CD4-positive, alpha-beta T cell (primary cell): ENCODE data around the gene ITSN1. TPM values are rescaled to one million over a fixed set of nuclear protein-coding genes. Genes with fewer than 3 reads are reported as not detected.

Source experiments
- ATAC-seq: fragments of 200-7000 bp; cut with Tn5 transposase; one replicate; pipeline ENCODE4 v1.10.0; 2022; ENCODE audit warnings: mild to moderate bottlenecking; ENCODE audit not compliant: poor library complexity
- CTCF ChIA-PET: fragments of 350-600 bp; sonication (Branson Sonifier 250); formaldehyde crosslinking; loops from one replicate; lab custom pipeline; 2021; ENCODE audit warnings: antibody characterized with exemption, inconsistent platforms; lab: Charles Lee
- POLR2A ChIA-PET: fragments of 350-600 bp; sonication (Branson Sonifier 250); formaldehyde crosslinking; loops from one replicate; lab custom pipeline; 2021; ENCODE audit warnings: antibody characterized with exemption, inconsistent platforms; lab: Charles Lee
- DNase-seq, 14 experiments: peaks; one replicate each; pipeline ENCODE4 v3.0.0-alpha.2; 2013 to 2020; ENCODE audit warnings: mixed read lengths in 2 of 14
- H3K27ac ChIP-seq, 2 donors: one replicate each; pipeline versions ENCODE4 v1.5.1 to v1.7.0; 2013; ENCODE audit warnings: low read length in 2 of 2, low read depth in 1 of 2, mild to moderate bottlenecking in 1 of 2
- H3K27me3 ChIP-seq, 2 experiments: 1 replicate in 1 of 2; 2 replicates in 1 of 2; pipeline versions ENCODE4 v1.6.1 to v1.7.0; 2013; ENCODE audit warnings: low read length in 2 of 2, control low read depth in 1 of 2, mild to moderate bottlenecking in 1 of 2, moderate library complexity in 1 of 2; ENCODE audit not compliant: insufficient read depth in 2 of 2, control insufficient read depth in 1 of 2
- H3K36me3 ChIP-seq: one replicate; pipeline ENCODE4 v1.6.1; 2013; ENCODE audit warnings: low read length, control low read depth; ENCODE audit not compliant: insufficient read depth
- H3K4me1 ChIP-seq: one replicate; pipeline ENCODE4 v1.6.1; 2013; ENCODE audit warnings: low read length, control low read depth; ENCODE audit not compliant: insufficient read depth
- H3K4me3 ChIP-seq: one replicate; pipeline ENCODE4 v1.5.1; 2013; ENCODE audit warnings: mild to moderate bottlenecking, low read length, moderate library complexity
- H3K9me3 ChIP-seq, 2 experiments: 1 replicate in 1 of 2; 2 replicates in 1 of 2; pipeline versions ENCODE4 v1.6.1 to v1.7.0; 2013; ENCODE audit warnings: low read length in 2 of 2, mild to moderate bottlenecking in 2 of 2, control low read depth in 1 of 2, moderate library complexity in 1 of 2; ENCODE audit not compliant: control insufficient read depth in 1 of 2, insufficient read depth in 1 of 2
- H3K27ac Mint-ChIP-seq: one replicate; pipeline ENCODE4 v1.8.0; 2020; ENCODE audit warnings: mixed read lengths
- H3K27me3 Mint-ChIP-seq: one replicate; pipeline ENCODE4 v1.8.0; 2021; ENCODE audit warnings: mixed read lengths
- H3K36me3 Mint-ChIP-seq: one replicate; pipeline ENCODE4 v1.8.0; 2021; ENCODE audit warnings: low read depth, mixed read lengths
- H3K4me1 Mint-ChIP-seq: one replicate; pipeline ENCODE4 v1.8.0; 2021; ENCODE audit warnings: low read depth, mixed read lengths
- H3K4me3 Mint-ChIP-seq: one replicate; pipeline ENCODE4 v1.8.0; 2020; ENCODE audit warnings: mild to moderate bottlenecking, mixed read lengths
- H3K9me3 Mint-ChIP-seq: one replicate; pipeline ENCODE4 v1.8.0; 2020; ENCODE audit warnings: mixed read lengths
- intact Hi-C, 2 experiments: fragments of 100-400 bp; cut with DNase I in 1 of 2; cut with micrococcal nuclease in 1 of 2; formaldehyde crosslinking; loops; one replicate each; pipeline versions ENCODE4 v1.15.1 to v1.9.0; 2023 to 2025; cut with DNase I, micrococcal nuclease
- total RNA-seq, 174 experiments: library from RNA in 2 of 174; stranded (reverse) in 2 of 174; gene quantifications; one replicate each; pipeline ENCODE4 v1.2.3 and lab custom pipeline; 2021 to 2026
- TF ChIP-seq, protein P1 (sequence below): fragments of 200-600 bp; IDR thresholded peaks from one replicate; pipeline ENCODE4 v1.8.0; 2022; ENCODE audit warnings: antibody characterized with exemption, mild to moderate bottlenecking

ITSN1 gene
- total RNA-seq, 2 experiments from 2014 or later = 2.1 to 3.0 TPM

DNA sequence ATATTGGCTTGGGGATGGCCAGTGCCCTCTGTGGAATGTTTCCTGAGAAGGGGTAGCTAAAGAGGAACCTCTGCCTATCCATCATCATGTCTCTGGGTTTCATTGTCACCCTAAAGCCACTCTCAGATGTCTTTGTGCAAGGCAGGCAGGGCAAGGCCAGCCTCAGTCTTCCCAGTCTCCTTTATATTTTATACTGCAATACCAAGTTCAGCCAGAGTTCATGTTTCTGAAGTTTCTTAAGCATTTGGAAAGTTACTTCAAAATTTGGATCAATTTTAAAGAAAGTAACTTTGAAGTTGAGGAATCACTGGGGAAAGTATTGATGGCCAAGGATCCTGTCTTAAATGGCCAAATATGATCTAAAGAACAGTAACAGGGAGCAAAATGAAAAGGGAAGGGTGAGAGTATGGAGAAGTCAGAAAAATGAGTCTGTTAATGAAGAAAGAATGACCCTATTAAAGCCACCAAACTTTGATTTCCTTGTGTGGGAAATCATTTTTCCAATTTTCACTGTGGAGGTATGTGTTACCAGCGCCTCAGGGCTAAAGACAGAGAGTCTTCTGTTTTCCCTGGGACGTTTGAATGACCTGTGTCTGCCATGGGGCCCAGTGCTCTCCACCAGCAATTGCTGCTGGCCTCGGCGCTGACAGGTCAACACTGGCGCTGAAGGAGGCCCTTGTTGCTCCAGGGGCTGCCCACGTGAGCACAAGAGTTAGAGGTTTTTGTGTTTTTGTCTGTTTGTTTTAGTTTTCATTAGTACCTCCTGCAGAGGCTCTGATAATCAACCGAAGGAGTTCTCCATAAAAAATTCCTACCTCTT is 179.4 kb downstream of the ITSN1 start:
- ChIA-PET CTCF (no interaction called here), POLR2A (no interaction called here)
- Mint-ChIP-seq H3K4me1 (no peaks in the 10 kb centered on the region), H3K27ac (no peak overlapping the region), H3K4me3 (no peak overlapping the region), H3K36me3 (no peaks in the 10 kb centered on the region), H3K9me3 (no peaks in the 10 kb centered on the region), H3K27me3 (no peaks in the 10 kb centered on the region)
- no peak for ATAC-seq
- H3K4me1 ChIP-seq = no peaks in the 10 kb centered on the region
- no peak overlapping the region for H3K4me3 ChIP-seq
- H3K36me3 ChIP-seq = no peaks in the 10 kb centered on the region
- H3K27ac ChIP-seq = no peak overlapping the region
- intact Hi-C loops = no loop called here
- TF ChIP-seq, protein P1, sequence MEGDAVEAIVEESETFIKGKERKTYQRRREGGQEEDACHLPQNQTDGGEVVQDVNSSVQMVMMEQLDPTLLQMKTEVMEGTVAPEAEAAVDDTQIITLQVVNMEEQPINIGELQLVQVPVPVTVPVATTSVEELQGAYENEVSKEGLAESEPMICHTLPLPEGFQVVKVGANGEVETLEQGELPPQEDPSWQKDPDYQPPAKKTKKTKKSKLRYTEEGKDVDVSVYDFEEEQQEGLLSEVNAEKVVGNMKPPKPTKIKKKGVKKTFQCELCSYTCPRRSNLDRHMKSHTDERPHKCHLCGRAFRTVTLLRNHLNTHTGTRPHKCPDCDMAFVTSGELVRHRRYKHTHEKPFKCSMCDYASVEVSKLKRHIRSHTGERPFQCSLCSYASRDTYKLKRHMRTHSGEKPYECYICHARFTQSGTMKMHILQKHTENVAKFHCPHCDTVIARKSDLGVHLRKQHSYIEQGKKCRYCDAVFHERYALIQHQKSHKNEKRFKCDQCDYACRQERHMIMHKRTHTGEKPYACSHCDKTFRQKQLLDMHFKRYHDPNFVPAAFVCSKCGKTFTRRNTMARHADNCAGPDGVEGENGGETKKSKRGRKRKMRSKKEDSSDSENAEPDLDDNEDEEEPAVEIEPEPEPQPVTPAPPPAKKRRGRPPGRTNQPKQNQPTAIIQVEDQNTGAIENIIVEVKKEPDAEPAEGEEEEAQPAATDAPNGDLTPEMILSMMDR = no peak
- no peaks in the 10 kb centered on the region for H3K27me3 ChIP-seq
- H3K9me3 ChIP-seq = no peaks in the 10 kb centered on the region
- DNase-seq = no peak

DNA sequence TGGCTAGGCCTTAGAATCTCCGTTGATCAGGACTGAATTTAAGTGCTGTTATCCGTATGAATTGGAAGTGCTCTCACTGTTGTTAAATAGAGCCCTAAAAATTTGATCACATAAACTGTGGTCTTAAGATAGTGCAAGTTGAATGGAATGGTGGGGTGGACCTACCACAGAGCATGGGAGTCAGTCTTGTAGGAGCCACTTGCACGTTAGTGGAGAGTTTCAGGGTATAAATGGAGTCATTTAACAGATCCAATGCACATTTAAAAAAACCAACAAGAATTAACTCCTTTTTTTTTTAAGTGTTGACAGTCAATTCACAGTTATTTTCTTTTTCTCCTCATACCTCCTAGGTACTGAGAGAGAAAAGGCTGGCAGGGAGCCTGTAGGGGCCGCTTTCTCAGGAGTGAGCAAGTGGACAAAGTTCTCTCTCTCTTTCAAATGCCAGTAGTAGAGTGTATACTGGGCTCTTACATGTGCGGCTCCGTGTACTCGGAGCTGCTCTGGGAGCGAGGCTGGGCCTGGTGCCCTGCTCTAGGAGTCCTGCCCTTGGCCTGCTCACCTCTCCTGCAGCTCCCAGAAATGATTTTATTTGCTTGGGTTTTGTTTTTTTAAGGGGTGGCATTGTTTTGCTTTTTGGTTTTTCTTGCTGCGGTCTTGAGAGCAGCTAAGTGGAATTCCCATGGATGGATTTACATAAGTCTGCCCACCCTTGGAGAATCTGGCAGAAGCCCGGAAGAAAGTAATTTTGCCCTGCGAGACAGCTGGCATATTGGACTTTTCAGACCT is 182.0 kb downstream of the ITSN1 start:
- no peaks in the 10 kb centered on the region for H3K4me1 Mint-ChIP-seq
- intact Hi-C loops = no loop called here
- TF ChIP-seq, protein P1 = no peak
- no peaks in the 10 kb centered on the region for H3K9me3 Mint-ChIP-seq
- no peak overlapping the region for H3K27ac Mint-ChIP-seq
- Histone ChIP-seq H3K27me3 (no peaks in the 10 kb centered on the region), H3K4me1 (no peaks in the 10 kb centered on the region), H3K9me3 (peaks cover 0 to 2% of the 10 kb centered on the region in 2 experiments), H3K27ac (no peak overlapping the region), H3K4me3 (no peak overlapping the region), H3K36me3 (no peaks in the 10 kb centered on the region)
- no peak for DNase-seq
- POLR2A ChIA-PET = no interaction called here
- no peak for ATAC-seq
- H3K4me3 Mint-ChIP-seq = no peak overlapping the region
- CTCF ChIA-PET = no interaction called here
- no peaks in the 10 kb centered on the region for H3K27me3 Mint-ChIP-seq
- no peaks in the 10 kb centered on the region for H3K36me3 Mint-ChIP-seq

DNA sequence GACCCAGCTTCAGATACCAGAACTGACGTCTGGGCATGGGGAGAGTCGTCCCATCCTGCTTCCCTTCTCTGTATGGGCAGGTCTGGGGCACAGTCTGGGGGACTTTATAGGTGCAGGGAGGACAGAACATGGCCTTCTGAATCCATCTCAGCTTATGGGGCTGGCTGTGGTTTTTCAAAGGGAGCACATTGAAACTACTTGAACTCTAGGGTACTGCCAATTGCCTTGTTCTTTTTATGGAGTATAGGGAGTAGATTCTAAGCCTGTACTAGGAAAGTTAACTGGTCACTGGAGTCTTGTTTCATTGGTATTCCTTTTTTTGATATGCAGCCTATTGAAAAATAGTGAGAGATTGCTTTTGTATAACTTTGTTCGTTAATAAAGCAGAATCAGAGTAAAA is 183.1 kb downstream of the ITSN1 start:
- Histone ChIP-seq H3K4me1 (no peaks in the 10 kb centered on the region), H3K27ac (no peak overlapping the region), H3K36me3 (no peaks in the 10 kb centered on the region), H3K9me3 (peaks cover 0 to 5% of the 10 kb centered on the region in 2 experiments), H3K4me3 (no peak overlapping the region), H3K27me3 (no peaks in the 10 kb centered on the region)
- intact Hi-C loops = no loop called here
- DNase-seq (no peak), ATAC-seq (no peak)
- no peak overlapping the region for H3K4me3 Mint-ChIP-seq
- H3K36me3 Mint-ChIP-seq = no peaks in the 10 kb centered on the region
- H3K27me3 Mint-ChIP-seq = no peaks in the 10 kb centered on the region
- ChIA-PET CTCF (no interaction called here), POLR2A (no interaction called here)
- H3K9me3 Mint-ChIP-seq = no peaks in the 10 kb centered on the region
- TF ChIP-seq, protein P1 = no peak
- H3K27ac Mint-ChIP-seq = no peak overlapping the region
- no peaks in the 10 kb centered on the region for H3K4me1 Mint-ChIP-seq
